ENCODE measurements around the gene SNCAIP. TPM values are rescaled to one million over a fixed set of nuclear protein-coding genes. Genes with fewer than 3 reads are reported as not detected.

Gene SNCAIP
- total and polyA plus RNA-seq, 9 of the 15 experiments (the other 6 are each of a cell fraction or from before 2014, with no cell fraction given) = 0.04 TPM; not detected in 8

DNA sequence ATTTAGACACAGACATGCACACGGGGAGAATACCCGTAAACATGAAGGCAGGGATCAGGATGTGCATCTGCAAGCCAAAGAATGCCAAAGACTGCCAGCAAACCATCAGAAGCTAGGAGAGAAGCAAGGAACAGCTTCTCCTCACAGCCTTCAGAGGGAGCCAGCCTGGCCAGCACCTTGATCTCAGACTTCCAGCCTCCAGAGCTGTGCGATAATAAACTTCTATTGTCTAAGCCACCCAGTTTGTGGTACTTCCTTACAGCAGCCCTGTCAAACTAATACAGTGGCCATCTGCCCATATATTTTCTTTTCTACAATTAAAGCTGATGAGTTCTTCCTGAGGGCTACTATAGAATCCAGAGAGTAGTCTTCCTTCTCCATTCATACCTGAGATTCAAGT is 135.0 kb downstream of the SNCAIP start:
- in situ Hi-C loops (cut with MboI) = no loop called here
- no peaks in the 10 kb centered on the region for H3K9me1 ChIP-seq (ENCODE audit: control insufficient read depth, insufficient read depth, low read length)
- no TSS peak for BruUV-seq (replicated peaks)
- no peak overlapping the region for H2AFZ ChIP-seq (ENCODE audit: low read depth, low read length)
- H3K9ac ChIP-seq (ENCODE audit: insufficient read depth in 1 of 2, low read depth in 2 of 2, low read length in 2 of 2) = no peak overlapping the region
- DNase-seq (ENCODE audit: extremely low read depth in 1 of 4, low spot score in 3 of 4) (no peak), FAIRE-seq (no peak), ATAC-seq (no peak)
- no peaks in the 10 kb centered on the region for H3K9me3 ChIP-seq (replicated peaks; ENCODE audit: control insufficient read depth, insufficient read depth, low read depth, low read length)
- CTCF ChIA-PET (ENCODE audit: low intra/inter-chr PET ratio) = no interaction called here
- H4K20me1 ChIP-seq (replicated peaks; ENCODE audit: control insufficient read depth, insufficient read depth, low read length) = no peaks in the 10 kb centered on the region
- TF ChIP-seq HNRNPL (IDR thresholded peaks at IDR 0.05; ENCODE audit: low read depth, low read length) = no peak
- TF ChIP-seq, protein P1, sequence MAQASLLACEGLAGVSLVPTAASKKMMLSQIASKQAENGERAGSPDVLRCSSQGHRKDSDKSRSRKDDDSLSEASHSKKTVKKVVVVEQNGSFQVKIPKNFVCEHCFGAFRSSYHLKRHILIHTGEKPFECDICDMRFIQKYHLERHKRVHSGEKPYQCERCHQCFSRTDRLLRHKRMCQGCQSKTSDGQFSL (CRISPR knock-in tag; IDR thresholded peaks at IDR 0.05) = no peak
- TF ChIP-seq, protein P1 (tag; IDR thresholded peaks at IDR 0.05) = no peak
- TF ChIP-seq NBN (IDR thresholded peaks at IDR 0.05; ENCODE audit: low read depth) = no peak
- TF ChIP-seq ZNF780A (CRISPR knock-in tag; IDR thresholded peaks at IDR 0.05) = no peak
- no peak for TF ChIP-seq ZNF146 (CRISPR knock-in tag; IDR thresholded peaks at IDR 0.05; ENCODE audit: unreplicated experiment)
- no peak for TF ChIP-seq POLR2G (IDR thresholded peaks at IDR 0.05; ENCODE audit: low read depth, low read length)
- H3K79me2 ChIP-seq (ENCODE audit: control insufficient read depth, insufficient read depth, low read length) = no peaks in the 10 kb centered on the region
- WGBS (ENCODE audit: insufficient coverage, low coverage, missing lambda C conversion rate) = 3% methylated on average over 3 of the region's 3 CpGs
- POLR2A ChIA-PET = no interaction called here
- H3K4me2 ChIP-seq (ENCODE audit: insufficient read depth, low read length) = no peak overlapping the region
- H3K27me3 ChIP-seq (ENCODE audit: control insufficient read depth in 2 of 2, insufficient read depth in 2 of 2, low read length in 2 of 2) = peaks cover 0 to 5% of the 10 kb centered on the region in 2 experiments; a peak in 1 of 5 replicates
- intact Hi-C loops (cut with micrococcal nuclease) = no loop called here
- H3K4me1 ChIP-seq (replicated peaks in 1 of 2; ENCODE audit: control insufficient read depth in 2 of 2, insufficient read depth in 2 of 2, low read length in 2 of 2) = no peaks in the 10 kb centered on the region
- no peaks in the 10 kb centered on the region for H3K36me3 ChIP-seq (ENCODE audit: control insufficient read depth, insufficient read depth, low read length)
- H3K4me3 ChIP-seq = no peak overlapping the region
- no peak overlapping the region for H3K27ac ChIP-seq (ENCODE audit: extremely low read depth, low read depth, low read length)
